Progenitor cell of endocrine pancreas (in vitro differentiated cells): ENCODE measurements around the gene MAPK7. TPM values are rescaled to one million over a fixed set of nuclear protein-coding genes. Genes with fewer than 3 reads are reported as not detected.
A peak's percentile ranks its signal among the peaks of the same experiment; 100 is the strongest.

Experiments used
- DNase-seq: peaks from one replicate; pipeline ENCODE4 v3.0.0; 2021; ENCODE audit warnings: low spot score; ENCODE audit not compliant: unreplicated experiment
- H3K27ac Mint-ChIP-seq: 2 replicates; pipeline ENCODE4 v1.8.0; 2021; ENCODE audit warnings: mild to moderate bottlenecking, moderate library complexity, mixed read lengths
- H3K27me3 Mint-ChIP-seq: 2 replicates; pipeline ENCODE4 v1.8.0; 2021; ENCODE audit warnings: mixed read lengths
- H3K36me3 Mint-ChIP-seq: 2 replicates; pipeline ENCODE4 v1.8.0; 2022; ENCODE audit warnings: mixed read lengths; ENCODE audit not compliant: insufficient read depth
- H3K4me1 Mint-ChIP-seq: 2 replicates; pipeline ENCODE4 v1.8.0; 2021; ENCODE audit warnings: low read depth, mixed read lengths
- H3K4me3 Mint-ChIP-seq: 2 replicates; pipeline ENCODE4 v1.8.0; 2021; ENCODE audit warnings: low read depth, mild to moderate bottlenecking, moderate library complexity, mixed read lengths
- H3K9me3 Mint-ChIP-seq: 2 replicates; pipeline ENCODE4 v1.8.0; 2021; ENCODE audit warnings: low read depth, mixed read lengths
- CTCF ChIP-seq: fragments of 200-600 bp; sonication (generic); IDR thresholded peaks from one replicate; pipeline ENCODE4 v1.5.0; 2021; ENCODE audit warnings: antibody characterized with exemption, mild to moderate bottlenecking; ENCODE audit not compliant: unreplicated experiment
- total RNA-seq: library from RNA; stranded (reverse); gene quantifications from 2 replicates; pipeline ENCODE4 v1.2.1, GENCODE V29; 2021

MAPK7 gene
- total RNA-seq, 1 donor from 2014 or later: 41.8 TPM

- no peaks in the 10 kb centered on the region for H3K27me3 Mint-ChIP-seq
- peaks cover 8% of the 10 kb centered on the region for H3K4me1 Mint-ChIP-seq
- no peak overlapping the region for H3K27ac Mint-ChIP-seq
- no peak for TF ChIP-seq CTCF
- no peaks in the 10 kb centered on the region for H3K9me3 Mint-ChIP-seq
- no peaks in the 10 kb centered on the region for H3K36me3 Mint-ChIP-seq
- H3K4me3 Mint-ChIP-seq: no peak overlapping the region
- DNase-seq: no peak
Measured at GRCh38 chr17:19374136-19374535, 4.2 kb upstream of the MAPK7 start.

GRCh38 chr17:19375732-19376131 is 2.6 kb upstream of the MAPK7 start:
- Mint-ChIP-seq H3K9me3 (no peaks in the 10 kb centered on the region), H3K27ac (no peak overlapping the region), H3K4me1 (peaks cover 14% of the 10 kb centered on the region), H3K36me3 (peaks cover 4% of the 10 kb centered on the region), H3K27me3 (no peaks in the 10 kb centered on the region), H3K4me3 (peak overlapping the region; percentile 54)
- no peak for DNase-seq
- no peak for TF ChIP-seq CTCF

GRCh38 chr17:19376811-19377210 is 1.5 kb upstream of the MAPK7 start:
- peaks cover 14% of the 10 kb centered on the region for H3K4me1 Mint-ChIP-seq
- peaks cover 8% of the 10 kb centered on the region for H3K36me3 Mint-ChIP-seq
- peak overlapping the region; percentile 93 for H3K4me3 Mint-ChIP-seq
- H3K27ac Mint-ChIP-seq: peak overlapping the region; percentile 96
- no peak for DNase-seq
- H3K9me3 Mint-ChIP-seq: no peaks in the 10 kb centered on the region
- H3K27me3 Mint-ChIP-seq: no peaks in the 10 kb centered on the region
- TF ChIP-seq CTCF: no peak

GRCh38 chr17:19377602-19378415 is 489 bp upstream of the MAPK7 start:
- Mint-ChIP-seq H3K4me3 (peak overlapping the region; percentile 93), H3K27me3 (no peaks in the 10 kb centered on the region), H3K9me3 (no peaks in the 10 kb centered on the region), H3K36me3 (peaks cover 10% of the 10 kb centered on the region), H3K27ac (peak overlapping the region; percentile 96), H3K4me1 (peaks cover 14% of the 10 kb centered on the region)
- no peak for TF ChIP-seq CTCF
- DNase-seq: peak; percentile 99

- peak overlapping the region; percentile 93 for H3K4me3 Mint-ChIP-seq
- no peak for DNase-seq
- H3K9me3 Mint-ChIP-seq: no peaks in the 10 kb centered on the region
- TF ChIP-seq CTCF: no peak
- H3K4me1 Mint-ChIP-seq: peaks cover 14% of the 10 kb centered on the region
- peaks cover 13% of the 10 kb centered on the region for H3K36me3 Mint-ChIP-seq
- peak overlapping the region; percentile 88 for H3K27ac Mint-ChIP-seq
- H3K27me3 Mint-ChIP-seq: no peaks in the 10 kb centered on the region
Measured at GRCh38 chr17:19379361-19380065, 1.2 kb downstream of the MAPK7 start.
